Body of pancreas (tissue), 4 donors: Measurements from ENCODE around the gene CSAD. TPM values are rescaled to one million over a fixed set of nuclear protein-coding genes. Genes with fewer than 3 reads are reported as not detected.

ENCODE experiments used
- ATAC-seq: fragments of 150-250 bp; one replicate; pipeline ENCODE4 v1.9.1; 2016
- DNase-seq, 4 donors: peaks; one replicate each; pipeline ENCODE4 v3.0.0-alpha.2; 2019
- H3K27ac ChIP-seq, 4 donors: fragments of 200-600 bp; sonication (generic); 1 replicate in 3 of 4; 2 replicates in 1 of 4; pipeline versions ENCODE4 v1.5.1 to v1.6.1; 2016 to 2019; ENCODE audit warnings: mild to moderate bottlenecking in 1 of 4, mixed read lengths in 1 of 4, moderate library complexity in 1 of 4
- H3K27me3 ChIP-seq, 2 donors: fragments of 200-600 bp; sonication (generic); one replicate each; pipeline ENCODE4 v1.6.0; 2016; ENCODE audit warnings: mild to moderate bottlenecking in 1 of 2
- H3K36me3 ChIP-seq, 2 donors: fragments of 200-600 bp; sonication (generic); replicated peaks in 1 of 2; 2 replicates each; pipeline ENCODE4 v1.5.1; 2016; ENCODE audit warnings: low read depth in 2 of 2; ENCODE audit not compliant: insufficient read depth in 1 of 2
- H3K4me1 ChIP-seq: fragments of 200-600 bp; sonication (generic); one replicate; pipeline ENCODE4 v1.6.0; 2016
- H3K4me3 ChIP-seq, 2 donors: fragments of 200-600 bp; sonication (generic); 1 replicate in 1 of 2; 2 replicates in 1 of 2; pipeline ENCODE4 v1.5.1; 2016 to 2019
- H3K9me3 ChIP-seq, 3 donors: fragments of 200-600 bp; sonication (generic); 1 replicate in 2 of 3; 2 replicates in 1 of 3; pipeline ENCODE4 v1.5.1; 2016
- POLR2A ChIP-seq, 3 donors: fragments of 450-650 bp; IDR thresholded peaks; one replicate each; pipeline ENCODE4 v1.6.1; 2016; ENCODE audit warnings: antibody characterized with exemption in 3 of 3, mild to moderate bottlenecking in 2 of 3
- WGBS, 2 donors: methylation state at CpG; one replicate each; pipeline ENCODE4 v1.1.5; 2017; 5-methylcytosine and 5-hydroxymethylcytosine counted together
- intact Hi-C: fragments of 100-400 bp; cut with DNase I; formaldehyde crosslinking; loops from one replicate; pipeline ENCODE4 v1.15.1; 2023
- total RNA-seq, 2 donors: library from RNA; depleted of rRNA; stranded (reverse); fragments of >200 nt; gene quantifications; one replicate each; pipeline ENCODE4 v1.1.0, GENCODE V29; 2016
- TF ChIP-seq, protein P1 (sequence below), 7 experiments: fragments of 450-650 bp in 4 of 7; fragments of 200-600 bp in 3 of 7; sonication (generic) in 3 of 7; IDR thresholded peaks; one replicate each; pipeline ENCODE4 v1.5.1; 2016 to 2019; ENCODE audit warnings: antibody characterized with exemption in 7 of 7

The CSAD gene
- total RNA-seq, 2 donors from 2014 or later: 31.4 to 64.3 TPM

DNA sequence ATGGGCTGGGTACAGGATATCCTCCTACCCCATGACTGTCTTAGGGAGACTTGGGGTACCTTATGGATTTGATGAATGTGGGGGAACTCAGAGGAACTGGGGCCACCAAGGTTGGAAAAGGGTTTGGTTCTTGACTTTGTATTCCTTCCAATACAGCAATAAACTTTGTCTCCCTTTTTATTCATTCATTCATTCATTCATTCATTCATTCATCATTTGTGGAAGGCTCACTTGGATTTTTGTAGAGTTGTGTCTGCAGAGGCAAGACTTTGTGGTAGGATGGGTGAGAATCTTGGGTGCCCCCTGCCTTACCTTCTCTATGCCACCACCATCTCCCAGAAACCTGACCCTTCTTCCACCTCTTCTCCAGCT lies 56.4 kb downstream of the CSAD start:
- Histone ChIP-seq H3K4me3 (no peak overlapping the region), H3K9me3 (no peaks in the 10 kb centered on the region), H3K36me3 (no peaks in the 10 kb centered on the region), H3K4me1 (no peaks in the 10 kb centered on the region), H3K27ac (no peak overlapping the region), H3K27me3 (no peaks in the 10 kb centered on the region)
- intact Hi-C loops: no loop called here
- ATAC-seq: no peak
- DNase-seq: no peak
- TF ChIP-seq, protein P1, sequence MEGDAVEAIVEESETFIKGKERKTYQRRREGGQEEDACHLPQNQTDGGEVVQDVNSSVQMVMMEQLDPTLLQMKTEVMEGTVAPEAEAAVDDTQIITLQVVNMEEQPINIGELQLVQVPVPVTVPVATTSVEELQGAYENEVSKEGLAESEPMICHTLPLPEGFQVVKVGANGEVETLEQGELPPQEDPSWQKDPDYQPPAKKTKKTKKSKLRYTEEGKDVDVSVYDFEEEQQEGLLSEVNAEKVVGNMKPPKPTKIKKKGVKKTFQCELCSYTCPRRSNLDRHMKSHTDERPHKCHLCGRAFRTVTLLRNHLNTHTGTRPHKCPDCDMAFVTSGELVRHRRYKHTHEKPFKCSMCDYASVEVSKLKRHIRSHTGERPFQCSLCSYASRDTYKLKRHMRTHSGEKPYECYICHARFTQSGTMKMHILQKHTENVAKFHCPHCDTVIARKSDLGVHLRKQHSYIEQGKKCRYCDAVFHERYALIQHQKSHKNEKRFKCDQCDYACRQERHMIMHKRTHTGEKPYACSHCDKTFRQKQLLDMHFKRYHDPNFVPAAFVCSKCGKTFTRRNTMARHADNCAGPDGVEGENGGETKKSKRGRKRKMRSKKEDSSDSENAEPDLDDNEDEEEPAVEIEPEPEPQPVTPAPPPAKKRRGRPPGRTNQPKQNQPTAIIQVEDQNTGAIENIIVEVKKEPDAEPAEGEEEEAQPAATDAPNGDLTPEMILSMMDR (IDR thresholded peaks at IDR 0.05): no peak
- TF ChIP-seq POLR2A (IDR thresholded peaks at IDR 0.05): no peak

DNA sequence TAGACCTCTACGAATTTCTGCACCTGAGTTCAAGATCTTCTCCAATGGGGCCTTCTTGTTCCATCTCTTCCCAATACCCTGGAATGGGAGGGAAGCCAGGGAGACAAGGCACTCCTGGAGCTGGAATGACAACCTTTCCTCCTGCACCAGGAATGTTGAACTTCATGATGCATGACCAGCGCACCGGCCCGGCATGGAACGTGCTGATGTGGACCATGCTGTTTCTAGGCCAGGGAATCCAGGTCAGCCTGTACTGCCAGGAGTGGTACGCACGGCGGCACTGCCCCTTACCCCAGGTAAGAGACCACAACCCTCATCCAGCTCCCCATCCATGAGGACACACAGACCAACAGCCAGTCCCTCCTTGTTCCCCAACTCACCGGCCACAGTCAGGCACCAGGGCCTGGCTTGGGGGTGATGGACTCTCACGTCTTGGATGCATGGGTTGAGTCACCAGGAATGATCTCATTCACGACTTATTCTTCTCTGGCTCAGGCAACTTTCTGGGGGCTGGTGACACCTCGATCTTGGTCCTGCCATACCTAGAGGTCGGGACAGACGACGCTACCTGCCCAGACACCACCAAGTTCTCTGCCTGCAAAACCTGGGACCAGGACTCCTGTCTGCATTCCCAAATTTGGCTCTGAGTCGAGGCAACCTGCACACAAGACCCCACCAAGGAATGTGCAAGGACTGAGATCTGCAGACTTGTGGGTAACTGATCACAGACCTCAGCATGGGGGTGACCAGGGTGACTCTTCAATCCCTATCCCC lies 57.0 kb downstream of the CSAD start:
- intact Hi-C loops: no loop called here
- Histone ChIP-seq H3K27ac (no peak overlapping the region), H3K36me3 (no peaks in the 10 kb centered on the region), H3K9me3 (no peaks in the 10 kb centered on the region), H3K27me3 (no peaks in the 10 kb centered on the region), H3K4me3 (no peak overlapping the region), H3K4me1 (no peaks in the 10 kb centered on the region)
- 83 to 88% methylated on average over 10 to 16 of the region's 16 CpGs for WGBS, 2 donors
- TF ChIP-seq, protein P1 (IDR thresholded peaks at IDR 0.05): no peak
- no peak for TF ChIP-seq POLR2A (IDR thresholded peaks at IDR 0.05)
- no peak for ATAC-seq
- DNase-seq: no peak

DNA sequence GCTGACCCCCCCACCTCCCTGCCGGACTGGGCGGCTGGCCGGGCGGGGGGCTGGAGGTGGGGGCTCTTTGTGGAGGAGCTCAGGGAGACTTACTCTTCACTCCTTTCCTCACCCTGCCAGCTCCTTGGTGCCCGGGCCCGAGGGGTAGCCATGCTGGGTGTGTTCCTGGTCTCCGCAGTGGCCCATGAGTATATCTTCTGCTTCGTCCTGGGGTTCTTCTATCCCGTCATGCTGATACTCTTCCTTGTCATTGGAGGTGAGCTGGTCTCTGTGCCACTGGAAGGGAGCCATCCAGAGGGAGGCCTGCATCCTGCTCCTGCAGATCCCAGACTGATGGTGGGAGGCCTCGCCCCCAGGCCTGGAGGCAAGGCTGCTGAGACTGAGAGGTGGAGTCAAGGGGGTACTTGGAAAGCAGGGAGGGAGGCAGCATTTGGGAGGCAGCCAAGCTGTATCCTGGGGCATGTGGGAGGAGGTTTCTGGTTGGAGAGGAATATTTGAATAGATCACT lies 57.7 kb downstream of the CSAD start:
- no peaks in the 10 kb centered on the region for H3K4me1 ChIP-seq
- no peaks in the 10 kb centered on the region for H3K36me3 ChIP-seq
- intact Hi-C loops: no loop called here
- H3K9me3 ChIP-seq: no peaks in the 10 kb centered on the region
- no peak overlapping the region for H3K27ac ChIP-seq
- H3K4me3 ChIP-seq: no peak overlapping the region
- H3K27me3 ChIP-seq: no peaks in the 10 kb centered on the region
- TF ChIP-seq, protein P1 (IDR thresholded peaks at IDR 0.05): no peak
- TF ChIP-seq POLR2A (IDR thresholded peaks at IDR 0.05): no peak
- DNase-seq (no peak), ATAC-seq (no peak)
- WGBS, 2 donors: 84 to 93% methylated on average over 2 to 10 of the region's 10 CpGs

DNA sequence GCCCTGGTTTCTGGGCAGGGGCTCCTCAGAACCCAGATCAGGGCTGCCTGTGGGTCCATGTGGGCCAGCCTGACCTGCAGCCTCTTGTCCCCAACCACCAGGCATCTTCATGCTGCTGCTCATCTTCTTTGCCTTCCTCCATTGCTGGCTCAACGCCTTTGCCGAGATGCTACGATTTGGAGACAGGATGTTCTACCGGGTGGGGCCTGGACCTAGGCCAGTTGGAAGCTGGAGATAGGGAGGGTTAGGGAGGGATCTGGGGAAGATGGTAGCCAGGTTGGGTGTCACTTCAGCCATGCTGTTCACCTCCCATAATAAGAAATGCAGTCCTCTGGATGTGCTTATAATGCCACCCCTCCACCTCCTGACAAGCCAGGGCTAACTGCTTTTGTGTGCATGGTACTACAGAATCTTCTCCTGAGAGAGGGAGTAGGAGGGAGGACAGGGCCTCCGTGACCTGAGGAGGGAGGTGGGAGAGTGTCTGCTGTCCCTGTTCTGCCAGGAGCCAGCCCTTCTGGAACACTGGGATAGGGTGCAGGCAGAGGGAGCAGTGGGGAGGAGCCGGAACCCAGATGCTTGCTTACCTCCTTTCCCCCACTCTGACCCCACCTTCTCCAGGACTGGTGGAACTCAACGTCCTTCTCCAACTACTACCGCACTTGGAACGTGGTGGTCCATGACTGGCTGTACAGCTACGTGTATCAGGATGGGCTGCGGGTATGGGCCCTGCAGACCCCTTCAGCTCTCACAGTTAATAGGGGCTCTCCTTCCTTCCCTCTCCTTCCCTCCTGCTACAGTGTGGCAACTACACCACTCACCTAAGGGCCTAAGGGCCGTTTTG lies 59.8 kb downstream of the CSAD start:
- 80 to 86% methylated on average over 12 of the region's 12 CpGs for WGBS, 2 donors
- Histone ChIP-seq H3K27ac (no peak overlapping the region), H3K4me3 (no peak overlapping the region), H3K9me3 (no peaks in the 10 kb centered on the region), H3K27me3 (no peaks in the 10 kb centered on the region), H3K4me1 (no peaks in the 10 kb centered on the region), H3K36me3 (no peaks in the 10 kb centered on the region)
- intact Hi-C loops: no loop called here
- no peak for TF ChIP-seq POLR2A (IDR thresholded peaks at IDR 0.05)
- TF ChIP-seq, protein P1 (IDR thresholded peaks at IDR 0.05): no peak
- DNase-seq (no peak), ATAC-seq (no peak)
